PC-9 (cell line): ENCODE measurements around the gene ARHGEF17. TPM values are rescaled to one million over a fixed set of nuclear protein-coding genes. Genes with fewer than 3 reads are reported as not detected.

ENCODE experiments used
- BruUV-seq: library from RNA; stranded (reverse); fragments of 400-500 nt; replicated peaks from 2 replicates; lab custom pipeline; 2021; lab: Mats Ljungman, UMichigan
- CTCF ChIA-PET: fragments of 300-600 bp; sonication (Branson Sonifier 250); formaldehyde crosslinking; loops from one replicate; lab custom pipeline; 2022; ENCODE audit warnings: antibody characterized with exemption; lab: Charles Lee
- POLR2A ChIA-PET: fragments of 300-600 bp; sonication (Branson Sonifier 250); formaldehyde crosslinking; loops from one replicate; lab custom pipeline; 2022; ENCODE audit warnings: antibody characterized with exemption; ENCODE audit not compliant: unreplicated experiment; lab: Charles Lee
- DNase-seq, 2 experiments: peaks; one replicate each; pipeline versions ENCODE4 v3.0.0 to v3.0.0-alpha.2; 2015 to 2022; ENCODE audit warnings: mixed read lengths in 1 of 2
- H2AFZ ChIP-seq: fragments of 200-600 bp; sonication (generic); 2 replicates; pipeline ENCODE4 v1.8.1; 2017; ENCODE audit warnings: antibody characterized with exemption
- H3F3A ChIP-seq: fragments of 200-600 bp; sonication (generic); 2 replicates; pipeline ENCODE4 v1.8.1; 2017; ENCODE audit warnings: antibody characterized with exemption, mild to moderate bottlenecking, low read depth; ENCODE audit not compliant: insufficient read depth
- H3K27ac ChIP-seq: fragments of 200-600 bp; sonication (generic); 2 replicates; pipeline ENCODE4 v1.6.1; 2016; ENCODE audit warnings: mixed run types
- H3K27me3 ChIP-seq: fragments of 200-600 bp; sonication (generic); 2 replicates; pipeline ENCODE4 v1.6.1; 2016; ENCODE audit warnings: low read depth, mixed run types; ENCODE audit not compliant: insufficient read depth
- H3K36me3 ChIP-seq: fragments of 200-600 bp; sonication (generic); 2 replicates; pipeline ENCODE4 v1.6.1; 2016; ENCODE audit warnings: low read depth, mixed run types
- H3K4me1 ChIP-seq: fragments of 200-600 bp; sonication (generic); replicated peaks from 2 replicates; pipeline ENCODE4 v1.6.1; 2016; ENCODE audit warnings: mixed run types; ENCODE audit not compliant: insufficient read depth
- H3K4me2 ChIP-seq: fragments of 200-600 bp; sonication (generic); 2 replicates; pipeline ENCODE4 v1.6.1; 2017; ENCODE audit warnings: mixed run types
- H3K4me3 ChIP-seq: fragments of 200-600 bp; sonication (generic); 2 replicates; pipeline ENCODE4 v1.6.1; 2016; ENCODE audit warnings: mixed run types
- H3K79me2 ChIP-seq: fragments of 200-600 bp; sonication (generic); 2 replicates; pipeline ENCODE4 v1.6.1; 2017; ENCODE audit warnings: low read depth, mixed run types
- H3K9me2 ChIP-seq: fragments of 200-600 bp; sonication (generic); 2 replicates; pipeline ENCODE4 v1.8.1; 2017; ENCODE audit warnings: mild to moderate bottlenecking; ENCODE audit not compliant: insufficient read depth
- H3K9me3 ChIP-seq: fragments of 200-600 bp; sonication (generic); 2 replicates; pipeline ENCODE4 v1.8.1; 2016; ENCODE audit warnings: low read depth; ENCODE audit not compliant: insufficient read depth
- H4K20me1 ChIP-seq: fragments of 200-600 bp; sonication (generic); 2 replicates; pipeline ENCODE4 v1.8.1; 2017; ENCODE audit not compliant: insufficient read depth
- EZH2 ChIP-seq: fragments of 200-600 bp; sonication (generic); IDR thresholded peaks from 2 replicates; pipeline ENCODE4 v1.8.0; 2017; ENCODE audit warnings: antibody characterized with exemption, low read depth
- intact Hi-C: fragments of 100-400 bp; cut with micrococcal nuclease; formaldehyde crosslinking; loops from one replicate; pipeline ENCODE4 v1.10.0; 2022; ENCODE audit not compliant: unreplicated experiment
- total RNA-seq: library from RNA; stranded (reverse); gene quantifications from 2 replicates; pipeline ENCODE4 v1.2.3, GENCODE V29; 2021
- TF ChIP-seq, protein P1 (sequence below): fragments of 200-600 bp; sonication (generic); conservative IDR thresholded peaks from 2 replicates; pipeline ENCODE4 v1.6.1; 2017; ENCODE audit warnings: mixed run types, antibody characterized with exemption, mild to moderate bottlenecking, moderate library complexity

Gene ARHGEF17
- total RNA-seq, 1 experiment from 2014 or later, result 56.9 TPM

DNA sequence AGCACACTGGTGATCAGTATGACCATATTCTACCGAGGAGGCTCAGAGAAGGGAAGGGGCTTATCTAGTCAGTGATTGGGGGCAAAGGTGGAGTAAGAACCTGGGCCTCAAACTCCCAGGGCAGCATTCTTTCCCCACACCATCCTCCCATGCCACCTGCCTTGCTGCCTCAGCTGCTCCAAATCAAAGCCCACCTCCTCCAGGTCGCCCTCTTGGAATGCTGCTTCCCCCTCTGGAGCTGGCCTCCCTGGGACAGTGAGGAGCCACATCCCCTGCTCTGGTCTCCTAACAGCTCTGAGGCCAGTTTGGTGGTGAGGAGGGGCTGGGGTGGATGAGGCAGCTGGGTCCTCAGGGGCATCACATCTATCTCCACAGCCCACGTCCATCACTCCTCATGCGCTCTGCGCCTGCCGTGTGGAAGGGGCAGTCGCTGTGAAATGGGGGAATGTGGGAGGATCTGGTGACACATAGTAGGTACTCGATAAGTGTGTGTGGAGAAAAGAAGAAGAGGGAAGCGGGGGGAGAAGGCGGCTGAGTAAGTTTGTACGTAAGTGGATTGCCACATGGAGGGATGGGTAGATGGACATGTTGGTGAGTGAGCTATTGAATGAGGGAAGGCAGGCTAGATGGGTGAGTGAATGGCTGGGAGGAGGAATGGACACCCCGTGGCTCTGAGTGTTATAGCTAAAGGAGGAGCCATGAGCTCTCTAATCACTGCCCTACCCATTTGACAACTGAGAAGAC, 16.1 kb upstream of the ARHGEF17 start:
- POLR2A ChIA-PET, result no interaction called here
- Histone ChIP-seq H3K4me1 (peaks cover 40% of the 10 kb centered on the region), H3K4me2 (no peak overlapping the region), H3K27me3 (no peaks in the 10 kb centered on the region), H3K27ac (no peak overlapping the region), H4K20me1 (peaks cover 9% of the 10 kb centered on the region), H3K9me3 (no peaks in the 10 kb centered on the region), H3K4me3 (no peak overlapping the region), H3K36me3 (peaks cover 14% of the 10 kb centered on the region; the same call in 1 of the 2 replicates), H2AFZ (no peak overlapping the region), H3K9me2 (no peaks in the 10 kb centered on the region), H3K79me2 (peaks cover 44% of the 10 kb centered on the region), H3F3A (peaks cover 46% of the 10 kb centered on the region)
- intact Hi-C loops, result no loop called here
- DNase-seq, result no peak
- no TSS peak for BruUV-seq
- TF ChIP-seq EZH2, result no peak
- TF ChIP-seq, protein P1, sequence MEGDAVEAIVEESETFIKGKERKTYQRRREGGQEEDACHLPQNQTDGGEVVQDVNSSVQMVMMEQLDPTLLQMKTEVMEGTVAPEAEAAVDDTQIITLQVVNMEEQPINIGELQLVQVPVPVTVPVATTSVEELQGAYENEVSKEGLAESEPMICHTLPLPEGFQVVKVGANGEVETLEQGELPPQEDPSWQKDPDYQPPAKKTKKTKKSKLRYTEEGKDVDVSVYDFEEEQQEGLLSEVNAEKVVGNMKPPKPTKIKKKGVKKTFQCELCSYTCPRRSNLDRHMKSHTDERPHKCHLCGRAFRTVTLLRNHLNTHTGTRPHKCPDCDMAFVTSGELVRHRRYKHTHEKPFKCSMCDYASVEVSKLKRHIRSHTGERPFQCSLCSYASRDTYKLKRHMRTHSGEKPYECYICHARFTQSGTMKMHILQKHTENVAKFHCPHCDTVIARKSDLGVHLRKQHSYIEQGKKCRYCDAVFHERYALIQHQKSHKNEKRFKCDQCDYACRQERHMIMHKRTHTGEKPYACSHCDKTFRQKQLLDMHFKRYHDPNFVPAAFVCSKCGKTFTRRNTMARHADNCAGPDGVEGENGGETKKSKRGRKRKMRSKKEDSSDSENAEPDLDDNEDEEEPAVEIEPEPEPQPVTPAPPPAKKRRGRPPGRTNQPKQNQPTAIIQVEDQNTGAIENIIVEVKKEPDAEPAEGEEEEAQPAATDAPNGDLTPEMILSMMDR, result no peak
- CTCF ChIA-PET, result interaction anchor here (0.7 kb wide), 1 partner anchor 11 kb away, joined by 5 read pairs; no protein-coding TSS in a partner anchor

DNA sequence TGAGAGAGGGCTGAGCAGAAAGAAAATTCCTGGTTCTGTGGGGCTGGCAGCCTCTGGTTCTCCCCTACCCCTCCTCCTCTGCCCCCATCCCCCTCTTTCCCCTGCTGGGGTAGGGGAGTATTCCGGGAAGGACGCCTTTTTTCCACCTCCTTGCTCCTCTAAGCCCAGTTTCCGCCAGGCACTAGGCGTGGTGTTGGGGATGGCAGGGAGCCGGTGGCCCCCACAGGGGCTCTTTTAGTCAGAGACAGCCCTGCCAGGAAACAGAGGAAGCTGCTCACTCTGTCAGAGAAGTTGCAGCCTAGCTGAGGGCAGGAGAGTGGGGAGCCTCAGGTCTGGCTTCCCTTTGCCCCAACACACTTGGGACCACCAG, 15.6 kb upstream of the ARHGEF17 start:
- TF ChIP-seq EZH2, result no peak
- TF ChIP-seq, protein P1, result no peak
- intact Hi-C loops, result no loop called here
- POLR2A ChIA-PET, result no interaction called here

DNA sequence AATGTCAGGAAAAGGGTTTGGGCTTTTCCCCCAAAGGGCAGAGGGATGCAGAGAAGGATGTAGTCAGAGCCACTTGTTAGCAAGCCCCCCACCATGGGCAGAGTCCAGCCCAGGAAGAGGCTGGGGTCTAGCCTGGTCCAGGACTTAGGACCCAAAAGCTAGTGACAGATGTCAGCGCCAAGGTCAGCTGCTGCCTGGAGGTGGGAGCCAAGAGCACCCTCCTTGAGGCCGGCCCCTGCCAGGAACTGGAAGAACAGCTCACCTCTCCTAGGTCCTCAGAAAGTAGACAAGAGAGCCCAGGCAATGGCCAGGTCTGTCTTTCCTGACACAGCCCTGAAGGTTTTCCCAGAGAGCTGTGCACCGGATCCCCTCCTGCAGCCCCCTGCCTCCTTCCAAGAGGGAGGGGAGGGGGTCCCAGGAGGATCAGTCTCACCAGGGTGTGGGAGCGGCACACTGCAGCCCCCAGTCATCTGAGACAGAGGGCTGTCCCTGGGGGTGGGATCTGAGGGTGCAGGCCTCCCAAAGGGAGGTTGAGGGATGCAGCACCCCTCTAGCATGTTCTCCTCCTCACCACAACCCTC, 14.6 kb upstream of the ARHGEF17 start:
- Histone ChIP-seq H3K27me3 (no peaks in the 10 kb centered on the region), H3K9me3 (no peaks in the 10 kb centered on the region), H3K79me2 (peaks cover 41% of the 10 kb centered on the region), H4K20me1 (peaks cover 15% of the 10 kb centered on the region), H3K4me1 (peaks cover 25% of the 10 kb centered on the region), H3F3A (peaks cover 31% of the 10 kb centered on the region), H3K27ac (no peak overlapping the region), H3K9me2 (no peaks in the 10 kb centered on the region), H3K4me2 (no peak overlapping the region), H3K36me3 (peaks cover 19% of the 10 kb centered on the region; the same call in 1 of the 2 replicates), H3K4me3 (no peak overlapping the region), H2AFZ (no peak overlapping the region)
- POLR2A ChIA-PET, result interaction anchor here (0.5 kb wide), 1 partner anchor 33 kb away, joined by 3 read pairs; no protein-coding TSS in a partner anchor
- CTCF ChIA-PET, result no interaction called here
- no peak for DNase-seq
- BruUV-seq, result no TSS peak
- intact Hi-C loops, result no loop called here
- TF ChIP-seq, protein P1, result no peak
- no peak for TF ChIP-seq EZH2

More for the DNA sequence above, 15.6 kb upstream of the ARHGEF17 start:
- Histone ChIP-seq H3K27ac (no peak overlapping the region), H3K79me2 (peaks cover 44% of the 10 kb centered on the region), H3K4me3 (no peak overlapping the region), H3K4me2 (no peak overlapping the region), H3K36me3 (peaks cover 17% of the 10 kb centered on the region; the same call in 1 of the 2 replicates), H3K9me2 (no peaks in the 10 kb centered on the region), H4K20me1 (peaks cover 9% of the 10 kb centered on the region), H3K27me3 (no peaks in the 10 kb centered on the region), H3K9me3 (no peaks in the 10 kb centered on the region), H3F3A (peaks cover 41% of the 10 kb centered on the region), H3K4me1 (peaks cover 35% of the 10 kb centered on the region), H2AFZ (no peak overlapping the region)
- CTCF ChIA-PET, result no interaction called here
- no TSS peak for BruUV-seq
- DNase-seq, result no peak
